ENCODE measurements around the gene POLR2H.
A peak's percentile ranks its signal among the peaks of the same experiment; 100 is the strongest.

Gene POLR2H

GRCh38 chr3:184389384-184389783 lies 27.9 kb downstream of the POLR2H start:
- no peak for DNase-seq

GRCh38 chr3:184389935-184390528 lies 28.5 kb downstream of the POLR2H start:
- DNase-seq: no peak

GRCh38 chr3:184391266-184391665 lies 29.8 kb downstream of the POLR2H start:
- no peak for DNase-seq

GRCh38 chr3:184395320-184395660 lies 33.8 kb downstream of the POLR2H start:
- DNase-seq: no peak

- DNase-seq: no peak
These were observed 37.9 kb downstream of the POLR2H start for GRCh38 chr3:184399410-184399809.

- DNase-seq: peak; percentile 30
These were observed 43.8 kb downstream of the POLR2H start for GRCh38 chr3:184405075-184406030.

GRCh38 chr3:184409331-184409926 lies 47.9 kb downstream of the POLR2H start:
- no peak for DNase-seq

- DNase-seq: no peak
These were observed 48.5 kb downstream of the POLR2H start for GRCh38 chr3:184409946-184410500.

- DNase-seq: no peak
These were observed 53.1 kb downstream of the POLR2H start for GRCh38 chr3:184414418-184415202.

GRCh38 chr3:184415203-184415490 lies 53.6 kb downstream of the POLR2H start:
- no peak for DNase-seq

GRCh38 chr3:184417619-184418327 lies 56.3 kb downstream of the POLR2H start:
- peak; percentile 65 for DNase-seq
